Fibroblast of villous mesenchyme (primary cell): ENCODE measurements around the gene AFF3. TPM values are rescaled to one million over a fixed set of nuclear protein-coding genes. Genes with fewer than 3 reads are reported as not detected.
"Not testable (repeated sequence)": the region's sequence is repeated elsewhere in the genome, so short reads cannot be mapped to it uniquely, and the experiment has no call there.

Experiments
- DNase-seq: peaks from one replicate; pipeline ENCODE4 v3.0.0-alpha.2; 2010; ENCODE audit warnings: low read depth
- H3K4me3 ChIP-seq: 2 replicates; pipeline ENCODE4 v1.5.1; 2011; ENCODE audit warnings: low read depth, mild to moderate bottlenecking, low read length
- total RNA-seq: library from RNA; depleted of rRNA; stranded (reverse); fragments of >200 nt; gene quantifications from 2 replicates; pipeline ENCODE4 v1.2.3, GENCODE V29; 2012
- TF ChIP-seq, protein P1 (sequence below): IDR thresholded peaks from 2 replicates; pipeline ENCODE4 v1.5.1; 2012; ENCODE audit warnings: low read depth, mild to moderate bottlenecking, low read length; ENCODE audit not compliant: insufficient read depth

AFF3 gene
- total RNA-seq, 1 donor = 19.4 TPM

DNA sequence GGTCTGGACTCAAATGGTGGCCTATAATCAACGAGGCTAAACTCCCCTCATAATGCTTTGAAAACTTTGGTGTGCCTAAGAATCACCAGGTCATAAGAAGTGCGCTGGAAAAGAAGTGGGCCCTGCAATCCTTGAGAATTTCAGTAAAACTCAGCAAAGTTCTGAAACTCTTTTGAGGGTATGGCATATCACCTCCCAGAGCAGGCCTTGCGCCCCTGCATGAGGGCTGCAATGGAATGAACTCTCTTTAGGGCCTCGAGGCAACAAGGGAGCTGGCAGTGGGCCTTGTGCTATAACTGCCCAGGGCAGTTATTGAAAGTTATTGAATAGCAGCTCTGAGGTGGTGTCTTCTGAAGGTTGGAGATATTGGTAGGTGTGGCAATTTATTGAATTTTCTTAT is 34.5 kb upstream of the AFF3 start:
- TF ChIP-seq, protein P1, sequence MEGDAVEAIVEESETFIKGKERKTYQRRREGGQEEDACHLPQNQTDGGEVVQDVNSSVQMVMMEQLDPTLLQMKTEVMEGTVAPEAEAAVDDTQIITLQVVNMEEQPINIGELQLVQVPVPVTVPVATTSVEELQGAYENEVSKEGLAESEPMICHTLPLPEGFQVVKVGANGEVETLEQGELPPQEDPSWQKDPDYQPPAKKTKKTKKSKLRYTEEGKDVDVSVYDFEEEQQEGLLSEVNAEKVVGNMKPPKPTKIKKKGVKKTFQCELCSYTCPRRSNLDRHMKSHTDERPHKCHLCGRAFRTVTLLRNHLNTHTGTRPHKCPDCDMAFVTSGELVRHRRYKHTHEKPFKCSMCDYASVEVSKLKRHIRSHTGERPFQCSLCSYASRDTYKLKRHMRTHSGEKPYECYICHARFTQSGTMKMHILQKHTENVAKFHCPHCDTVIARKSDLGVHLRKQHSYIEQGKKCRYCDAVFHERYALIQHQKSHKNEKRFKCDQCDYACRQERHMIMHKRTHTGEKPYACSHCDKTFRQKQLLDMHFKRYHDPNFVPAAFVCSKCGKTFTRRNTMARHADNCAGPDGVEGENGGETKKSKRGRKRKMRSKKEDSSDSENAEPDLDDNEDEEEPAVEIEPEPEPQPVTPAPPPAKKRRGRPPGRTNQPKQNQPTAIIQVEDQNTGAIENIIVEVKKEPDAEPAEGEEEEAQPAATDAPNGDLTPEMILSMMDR = no peak
- H3K4me3 ChIP-seq = no peak overlapping the region
- DNase-seq = no peak

DNA sequence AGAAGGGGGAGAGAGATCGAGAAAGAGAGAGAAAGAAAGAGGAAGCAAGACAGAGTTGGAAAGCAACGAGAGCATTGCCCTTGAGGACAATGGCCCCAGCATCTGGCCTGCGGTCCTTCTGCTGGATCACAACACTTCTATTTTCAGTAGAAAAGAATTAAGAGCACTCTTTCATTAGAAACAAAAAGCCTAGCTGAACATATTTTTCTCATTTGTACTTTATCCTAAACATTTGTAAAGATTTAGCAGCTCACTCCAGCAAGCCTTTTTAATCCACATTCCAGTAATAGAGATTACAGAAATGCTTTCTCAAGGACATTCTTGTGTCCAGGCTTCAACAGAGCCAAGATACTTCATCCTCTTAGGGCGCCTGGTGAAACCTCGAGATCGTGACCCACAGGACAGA is 31.6 kb upstream of the AFF3 start:
- TF ChIP-seq, protein P1 = no peak
- no peak overlapping the region for H3K4me3 ChIP-seq
- peak; percentile 14 for DNase-seq

DNA sequence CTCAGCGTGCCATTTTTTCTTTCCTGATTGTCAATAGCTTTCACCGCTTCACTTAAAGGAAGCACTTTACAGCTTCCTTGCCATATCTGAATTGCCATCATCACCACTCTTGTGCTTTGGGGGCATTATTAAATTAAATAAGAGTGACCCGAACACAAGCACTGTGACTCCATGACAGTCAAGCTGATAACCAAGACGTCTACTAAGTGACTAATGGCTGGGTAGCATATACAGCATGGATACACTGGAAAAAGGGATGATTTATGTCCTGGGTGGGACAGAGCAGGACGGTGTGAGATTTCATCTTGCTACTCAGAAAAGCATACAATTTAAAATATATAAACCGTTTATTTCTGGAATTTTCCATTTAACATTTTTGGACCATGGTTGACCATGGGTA is 24.3 kb upstream of the AFF3 start:
- H3K4me3 ChIP-seq = no peak overlapping the region
- TF ChIP-seq, protein P1 = no peak
- no peak for DNase-seq

DNA sequence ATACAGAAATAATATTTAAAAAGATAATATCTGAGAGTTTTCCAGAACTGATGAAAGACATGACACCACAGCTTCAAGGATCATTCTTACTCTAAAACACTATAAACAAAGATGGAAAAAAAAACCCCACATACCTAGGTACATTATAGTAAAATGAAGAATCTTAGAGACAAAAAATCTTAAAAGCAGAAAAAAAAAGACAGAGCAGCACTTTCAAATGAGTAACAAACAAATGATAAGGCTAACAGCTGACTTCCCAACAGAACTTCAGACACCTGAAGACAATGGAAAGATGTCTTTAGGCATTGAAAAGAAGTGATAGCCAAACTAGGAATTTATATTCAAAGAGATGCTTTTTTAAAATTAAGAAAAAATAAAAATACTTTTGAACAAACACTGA is 21.2 kb upstream of the AFF3 start:
- TF ChIP-seq, protein P1 = no peak
- H3K4me3 ChIP-seq = no peak overlapping the region
- DNase-seq = no peak

DNA sequence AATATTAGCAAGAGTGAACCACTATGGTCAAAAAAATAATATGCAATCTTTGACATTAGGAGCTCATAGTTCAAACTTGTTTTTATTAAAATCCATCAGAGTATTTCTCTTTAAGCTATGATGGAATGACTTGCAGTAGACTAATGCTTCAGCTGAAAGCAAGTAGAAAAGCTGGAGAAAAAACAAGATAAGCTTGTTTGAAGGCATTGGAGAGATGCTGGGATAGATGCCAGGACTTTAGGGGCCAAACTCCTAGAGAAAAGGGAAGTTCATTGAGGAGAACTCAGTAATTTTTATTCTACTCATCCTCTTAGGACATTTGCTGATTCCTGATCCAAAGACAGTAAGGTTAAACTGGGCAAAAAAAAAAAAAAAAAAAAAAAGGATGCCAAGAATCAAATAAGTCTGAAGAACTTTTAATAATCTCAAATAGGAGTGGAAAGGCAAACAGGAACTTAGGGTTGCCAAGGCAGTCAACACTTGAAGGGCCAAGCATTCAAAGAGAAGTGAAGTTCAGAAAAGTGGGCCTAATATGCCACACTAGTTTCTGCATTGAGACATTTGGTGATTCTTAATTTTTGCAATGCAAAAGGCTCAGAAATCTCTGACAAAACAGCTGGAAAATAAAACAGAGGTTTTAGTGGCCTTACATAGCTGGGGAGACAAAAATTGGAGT is 19.7 kb upstream of the AFF3 start:
- no peak overlapping the region for H3K4me3 ChIP-seq
- TF ChIP-seq, protein P1 = no peak

DNA sequence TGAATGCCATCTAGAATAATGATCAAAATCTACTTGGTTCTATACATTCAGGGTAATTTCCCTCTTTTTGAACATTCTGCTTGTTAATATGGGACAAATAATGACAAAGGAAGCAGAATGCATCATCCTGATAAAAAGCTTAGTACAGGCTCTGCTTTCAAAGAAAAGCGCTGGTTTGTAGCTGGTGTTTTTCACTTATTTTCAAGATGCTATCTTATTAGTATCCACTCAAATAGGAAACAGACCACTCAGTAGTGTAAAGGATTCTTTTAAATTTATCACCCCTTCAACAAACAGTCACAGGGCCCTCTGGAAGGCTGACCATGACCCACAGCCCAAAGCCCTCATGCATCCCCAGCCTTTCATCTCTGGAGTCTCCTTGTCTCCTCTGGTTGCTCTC is 18.0 kb upstream of the AFF3 start:
- TF ChIP-seq, protein P1 = no peak
- H3K4me3 ChIP-seq = no peak overlapping the region
- no peak for DNase-seq

More for the DNA sequence above, 19.7 kb upstream of the AFF3 start:
- no peak for DNase-seq

DNA sequence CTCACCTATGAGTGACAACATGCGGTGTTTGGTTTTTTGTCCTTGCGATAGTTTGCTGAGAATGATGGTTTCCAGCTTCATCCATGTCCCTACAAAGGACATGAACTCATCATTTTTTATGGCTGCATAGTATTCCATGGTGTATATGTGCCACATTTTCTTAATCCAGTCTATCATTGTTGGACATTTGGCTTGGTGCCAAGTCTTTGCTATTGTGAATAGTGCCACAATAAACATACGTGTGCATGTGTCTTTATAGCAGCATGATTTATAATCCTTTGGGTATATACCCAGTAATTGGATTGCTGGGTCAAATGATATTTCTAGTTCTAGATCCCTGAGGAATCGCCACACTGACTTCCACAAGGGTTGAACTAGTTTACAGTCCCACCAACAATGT is 9.4 kb upstream of the AFF3 start:
- not testable (repeated sequence) for H3K4me3 ChIP-seq, DNase-seq
